ENCODE data around the gene PIK3AP1.
"Not testable (repeated sequence)": the region's sequence is repeated elsewhere in the genome, so short reads cannot be mapped to it uniquely, and the experiment has no call there.

Gene PIK3AP1

DNA sequence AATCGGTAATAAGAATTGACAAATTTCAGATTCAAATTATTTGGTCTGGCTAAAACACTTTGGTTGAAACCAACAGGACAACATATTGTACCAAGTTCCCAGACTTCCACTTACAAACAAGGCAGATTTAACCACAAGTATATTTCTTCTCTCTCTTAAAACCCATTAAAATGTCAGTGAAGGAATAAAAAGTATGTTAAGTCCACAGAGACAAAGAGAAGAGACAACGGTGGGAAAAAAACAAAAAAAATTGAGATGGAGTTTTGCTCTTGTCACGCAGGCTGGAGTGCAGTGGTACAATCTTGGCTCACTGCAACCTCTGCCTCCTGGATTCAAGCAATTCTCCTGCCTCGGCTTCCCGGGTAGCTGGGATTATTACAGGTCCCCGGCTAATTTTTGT is 149.8 kb downstream of the PIK3AP1 start:
- DNase-seq: no peak

DNA sequence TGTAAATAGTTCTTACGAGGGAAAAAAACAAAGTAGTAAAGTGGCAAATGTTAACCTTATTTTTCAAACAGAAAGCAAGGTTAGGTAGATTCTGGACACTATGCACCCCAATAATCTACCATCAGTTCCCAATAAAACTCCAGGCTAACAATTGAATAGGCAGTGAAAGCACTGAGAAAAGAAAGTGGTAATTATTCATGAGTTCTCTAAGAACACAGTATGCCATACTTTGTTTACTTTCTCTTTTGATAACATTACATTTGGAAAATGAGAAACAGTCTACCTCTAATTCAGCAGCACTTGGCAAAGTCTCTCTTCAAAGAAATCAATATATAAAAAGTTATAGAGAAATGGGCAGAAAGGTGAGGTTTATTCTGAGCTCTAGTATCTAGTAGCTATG is 151.9 kb downstream of the PIK3AP1 start:
- DNase-seq: no peak

DNA sequence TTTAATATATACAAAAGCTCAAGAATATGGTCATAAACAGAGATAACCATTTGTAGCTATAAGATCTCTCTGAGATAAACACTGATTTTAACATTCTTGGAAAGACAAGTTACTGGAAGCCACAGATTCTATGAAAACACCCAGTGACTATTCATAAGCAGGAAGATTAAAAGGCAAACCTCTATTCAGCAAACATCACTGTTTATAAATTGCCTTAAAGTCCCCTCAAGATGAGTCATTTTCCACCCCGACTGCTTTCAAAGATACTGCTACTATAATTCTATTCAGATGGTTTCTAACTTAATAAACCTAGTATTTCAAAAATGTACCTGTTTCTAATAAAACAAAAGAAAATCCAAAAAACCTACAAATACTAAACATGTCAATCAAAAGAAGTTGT is 154.5 kb downstream of the PIK3AP1 start:
- DNase-seq: no peak

DNA sequence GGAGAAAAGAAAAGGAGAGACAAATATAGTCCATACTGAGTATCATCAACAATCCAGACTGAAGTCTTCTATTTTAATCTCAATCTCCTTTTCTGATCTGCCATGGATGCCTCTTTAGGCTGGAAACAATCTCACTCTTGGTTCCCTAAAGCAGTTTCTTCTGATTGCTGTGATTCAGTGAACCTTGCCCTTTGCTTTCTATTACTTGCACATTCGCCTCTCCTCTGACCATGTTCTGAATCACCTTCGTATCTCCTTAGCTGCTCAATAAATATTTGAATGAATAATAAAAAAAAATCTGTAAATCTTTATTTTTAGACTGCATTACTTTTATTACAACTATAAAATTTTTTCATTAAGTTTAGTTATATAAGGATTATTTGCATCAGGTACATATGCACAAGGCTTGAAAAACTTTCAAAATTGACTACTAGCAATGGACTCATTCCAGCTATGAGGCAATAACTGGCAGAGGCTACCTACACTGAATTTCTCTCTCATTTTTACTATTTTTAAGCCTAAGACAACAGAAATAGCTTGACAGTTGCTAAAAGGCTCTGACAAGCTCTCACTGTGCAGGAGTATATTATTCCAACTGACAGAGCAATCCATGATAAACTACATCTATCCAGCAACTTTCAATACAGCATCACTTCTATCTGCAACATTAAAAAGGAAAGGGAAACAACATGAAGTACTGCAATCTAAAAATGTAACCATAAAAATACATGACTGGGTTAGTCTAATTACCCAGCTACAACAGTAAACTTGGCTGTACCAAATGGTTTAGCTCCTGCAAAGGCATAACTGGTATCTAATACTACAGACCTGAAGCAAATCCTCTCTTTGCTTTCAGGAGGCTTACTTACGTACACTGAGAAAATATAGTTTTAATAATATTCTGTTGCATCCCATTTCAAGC is 159.1 kb downstream of the PIK3AP1 start:
- DNase-seq: no peak

DNA sequence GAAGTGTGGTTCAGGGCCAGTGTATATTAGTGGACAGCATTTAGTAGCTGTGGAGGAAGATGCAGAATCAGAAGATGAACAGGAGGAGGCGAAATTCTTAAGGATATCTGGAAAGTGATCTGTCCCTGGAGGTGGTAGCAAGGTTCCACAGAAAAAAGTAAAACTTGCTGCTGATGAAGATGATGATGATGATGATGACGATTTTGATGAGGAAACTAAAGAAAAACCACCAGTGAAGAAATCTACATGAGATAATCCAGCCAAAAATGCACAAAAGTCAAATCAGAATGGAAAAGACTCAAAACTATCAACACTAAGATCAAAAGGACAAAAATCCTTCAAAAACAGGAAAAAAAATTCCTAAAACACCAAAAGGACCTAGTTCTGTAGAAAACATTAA is 159.8 kb downstream of the PIK3AP1 start:
- DNase-seq: no peak

DNA sequence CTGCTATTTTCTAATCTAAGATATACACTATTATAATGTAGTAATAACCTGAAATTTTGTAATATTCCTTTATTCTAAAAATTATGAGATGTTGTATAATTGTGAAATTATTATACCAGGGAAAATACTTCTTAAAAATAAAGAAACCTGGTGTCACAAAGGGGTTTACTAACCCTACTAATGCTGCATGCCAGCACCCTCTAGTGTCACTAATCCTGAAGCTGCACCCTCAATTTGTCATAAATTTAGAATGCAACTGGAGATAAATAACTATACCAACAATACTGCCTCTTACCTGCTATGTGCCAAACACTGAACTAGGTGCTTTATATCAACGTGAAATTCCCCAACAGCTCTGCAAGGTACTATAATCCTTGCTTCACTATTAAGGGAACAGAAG is 164.3 kb downstream of the PIK3AP1 start:
- DNase-seq: no peak

DNA sequence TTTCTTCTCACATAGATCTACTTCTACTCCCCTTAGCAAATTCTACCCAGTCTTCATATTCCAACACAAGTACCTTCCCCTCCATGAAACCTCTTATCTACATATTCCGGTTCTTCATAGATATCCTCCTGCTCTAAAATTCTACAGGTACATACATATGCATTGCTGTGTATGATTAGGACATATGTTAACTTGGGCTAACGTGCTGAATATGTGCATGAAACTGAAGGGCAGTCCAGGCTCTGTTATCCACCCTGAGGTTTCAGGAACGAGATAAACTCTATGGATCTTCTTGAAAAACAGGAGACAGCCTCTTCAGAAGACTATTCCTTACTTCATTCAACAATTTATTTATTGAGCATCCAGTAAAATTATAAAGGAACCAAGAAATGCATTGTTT is 165.0 kb downstream of the PIK3AP1 start:
- no peak for DNase-seq

DNA sequence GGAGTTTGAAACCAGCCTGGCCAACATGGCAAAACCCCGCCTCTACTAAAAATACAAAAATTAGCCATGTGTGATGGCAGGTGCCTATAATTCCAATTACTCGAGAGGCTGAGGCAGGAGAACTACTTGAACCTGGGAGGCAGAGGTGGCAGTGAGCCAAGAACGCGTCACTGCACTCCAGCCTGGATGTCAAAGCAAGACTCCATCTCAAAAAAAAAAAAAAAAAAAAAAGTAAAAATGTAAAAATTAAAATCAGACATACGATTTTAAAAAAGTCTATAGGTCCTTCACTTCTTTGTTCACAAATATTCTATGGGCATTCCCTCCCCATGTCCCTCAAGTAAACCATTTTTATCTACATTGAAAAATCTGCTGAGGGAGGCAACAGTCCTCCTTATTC is 171.7 kb downstream of the PIK3AP1 start:
- no peak for DNase-seq

DNA sequence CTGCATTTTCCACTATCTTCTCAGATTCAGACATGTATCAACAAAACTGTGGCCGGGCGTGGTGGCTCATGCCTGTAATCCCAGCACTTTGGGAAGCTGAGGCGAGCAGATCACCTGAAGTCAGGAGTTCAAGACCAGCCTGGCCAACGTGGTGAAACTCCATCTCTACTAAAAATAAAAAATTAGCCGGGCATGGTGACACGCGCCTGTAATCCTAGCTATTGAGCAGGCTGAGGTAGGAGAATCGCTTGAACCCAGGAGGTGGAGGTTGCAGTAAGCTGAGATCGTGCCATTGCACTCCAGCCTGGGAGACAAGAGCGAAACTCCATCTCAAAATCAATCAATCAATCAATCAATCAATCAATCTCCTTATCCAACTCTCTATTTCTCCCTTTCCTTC is 174.8 kb downstream of the PIK3AP1 start:
- not testable (repeated sequence) for DNase-seq

All from stimulated activated CD4-positive, alpha-beta T cell treated with anti-CD3 and anti-CD28 coated beads, Interleukin-4, amount 100 ng/mL, for 24 hours (primary cell).